Trophoblast cell (in vitro differentiated cells and primary cell): ENCODE results near the gene SLC17A1.

ENCODE experiments used
- DNase-seq, 2 donors: peaks; one replicate each; pipeline ENCODE4 v3.0.0-alpha.2; 2016
- H2AFZ ChIP-seq: 2 replicates; pipeline ENCODE4 v1.6.1; 2013; ENCODE audit warnings: low read length, moderate library complexity, mild to moderate bottlenecking; ENCODE audit not compliant: insufficient read depth, poor library complexity
- H2AK5ac ChIP-seq: 2 replicates; pipeline ENCODE4 v1.6.1; 2013; ENCODE audit warnings: mild to moderate bottlenecking, low read length
- H2BK120ac ChIP-seq: 2 replicates; pipeline ENCODE4 v1.6.1; 2013; ENCODE audit warnings: low read length, mild to moderate bottlenecking, moderate library complexity; ENCODE audit not compliant: insufficient read depth, poor library complexity
- H2BK12ac ChIP-seq: 2 replicates; pipeline ENCODE4 v1.6.1; 2013; ENCODE audit warnings: mild to moderate bottlenecking, low read length, moderate library complexity
- H2BK5ac ChIP-seq: 2 replicates; pipeline ENCODE4 v1.6.1; 2013; ENCODE audit warnings: low read length, low read depth, moderate library complexity, mild to moderate bottlenecking; ENCODE audit not compliant: poor library complexity
- H3K14ac ChIP-seq: 2 replicates; pipeline ENCODE4 v1.6.1; 2013; ENCODE audit warnings: mild to moderate bottlenecking, low read length
- H3K18ac ChIP-seq: 2 replicates; pipeline ENCODE4 v1.6.1; 2013; ENCODE audit warnings: mild to moderate bottlenecking, low read length
- H3K23ac ChIP-seq: 2 replicates; pipeline ENCODE4 v1.6.1; 2013; ENCODE audit warnings: low read length
- H3K27ac ChIP-seq: 2 replicates; pipeline ENCODE4 v1.5.1; 2013; ENCODE audit warnings: low read depth, mild to moderate bottlenecking, inconsistent platforms, low read length, moderate library complexity
- H3K27me3 ChIP-seq: 2 replicates; pipeline ENCODE4 v1.6.1; 2013; ENCODE audit warnings: inconsistent platforms, mild to moderate bottlenecking, low read length, moderate library complexity; ENCODE audit not compliant: insufficient read depth
- H3K36me3 ChIP-seq, 2 experiments: 1 replicate in 1 of 2; 2 replicates in 1 of 2; pipeline ENCODE4 v1.6.1; 2013; ENCODE audit warnings: low read length in 2 of 2, mild to moderate bottlenecking in 2 of 2, moderate library complexity in 1 of 2; ENCODE audit not compliant: insufficient read depth in 2 of 2, control insufficient read depth in 1 of 2
- H3K4ac ChIP-seq: 2 replicates; pipeline ENCODE4 v1.6.1; 2013; ENCODE audit warnings: low read depth, mild to moderate bottlenecking, low read length, moderate library complexity
- H3K4me1 ChIP-seq, 2 experiments: 1 replicate in 1 of 2; 2 replicates in 1 of 2; pipeline ENCODE4 v1.6.1; 2013; ENCODE audit warnings: low read length in 2 of 2, mild to moderate bottlenecking in 2 of 2, moderate library complexity in 1 of 2; ENCODE audit not compliant: insufficient read depth in 2 of 2, control insufficient read depth in 1 of 2
- H3K4me2 ChIP-seq: 2 replicates; pipeline ENCODE4 v1.6.1; 2013; ENCODE audit warnings: inconsistent platforms, mild to moderate bottlenecking, low read length, moderate library complexity
- H3K4me3 ChIP-seq: 2 replicates; pipeline ENCODE4 v1.5.1; 2013; ENCODE audit warnings: mild to moderate bottlenecking, low read depth, low read length, inconsistent platforms
- H3K79me1 ChIP-seq: one replicate; pipeline ENCODE4 v1.6.1; 2013; ENCODE audit warnings: low read length
- H3K79me2 ChIP-seq: 2 replicates; pipeline ENCODE4 v1.6.1; 2013; ENCODE audit warnings: low read length, mild to moderate bottlenecking; ENCODE audit not compliant: control insufficient read depth, insufficient read depth, poor library complexity
- H3K9ac ChIP-seq: 2 replicates; pipeline ENCODE4 v1.6.1; 2013; ENCODE audit warnings: mild to moderate bottlenecking, low read length
- H3K9me3 ChIP-seq: 2 replicates; pipeline ENCODE4 v1.6.1; 2013; ENCODE audit warnings: low read depth, mild to moderate bottlenecking, control low read depth, inconsistent platforms, low read length; ENCODE audit not compliant: insufficient read depth
- H4K12ac ChIP-seq: 2 replicates; pipeline ENCODE4 v1.6.1; 2013; ENCODE audit warnings: low read depth, mild to moderate bottlenecking, low read length, moderate library complexity
- H4K8ac ChIP-seq: 2 replicates; pipeline ENCODE4 v1.6.1; 2013; ENCODE audit warnings: low read depth, mild to moderate bottlenecking, low read length, moderate library complexity
- H4K91ac ChIP-seq: one replicate; pipeline ENCODE4 v1.6.1; 2013; ENCODE audit warnings: low read depth, mild to moderate bottlenecking, low read length, moderate library complexity
- WGBS: extraction: QIAGEN DNeasy Blood & Tissue Kit; methylation state at CpG from one replicate; pipeline ENCODE4 v1.1.7; 2013; ENCODE audit warnings: missing lambda C conversion rate; ENCODE audit not compliant: insufficient read length, insufficient coverage; ENCODE audit errors: extremely low coverage; 5-methylcytosine and 5-hydroxymethylcytosine counted together

The SLC17A1 gene

GRCh38 chr6:25816252-25816651 is 15.6 kb downstream of the SLC17A1 start:
- no peak overlapping the region for H4K91ac ChIP-seq
- no peak overlapping the region for H2BK120ac ChIP-seq
- no peak overlapping the region for H3K23ac ChIP-seq
- no peak overlapping the region for H2BK12ac ChIP-seq
- no peak for DNase-seq
- H3K4me3 ChIP-seq, result no peak overlapping the region
- no peaks in the 10 kb centered on the region for H3K9me3 ChIP-seq
- H3K79me2 ChIP-seq, result no peaks in the 10 kb centered on the region
- no peak overlapping the region for H4K12ac ChIP-seq
- no CpG with 5 or more reads among the region's 2 CpGs for WGBS
- H3K4ac ChIP-seq, result no peak overlapping the region
- no peak overlapping the region for H2AK5ac ChIP-seq
- H3K36me3 ChIP-seq, result no peaks in the 10 kb centered on the region
- H3K4me2 ChIP-seq, result no peak overlapping the region
- H2BK5ac ChIP-seq, result no peak overlapping the region
- no peaks in the 10 kb centered on the region for H3K79me1 ChIP-seq
- no peak overlapping the region for H4K8ac ChIP-seq
- no peaks in the 10 kb centered on the region for H3K4me1 ChIP-seq
- H3K27ac ChIP-seq, result no peak overlapping the region
- H2AFZ ChIP-seq, result no peak overlapping the region
- H3K18ac ChIP-seq, result no peak overlapping the region
- H3K27me3 ChIP-seq, result no peaks in the 10 kb centered on the region
- H3K9ac ChIP-seq, result no peak overlapping the region
- H3K14ac ChIP-seq, result no peak overlapping the region

- no peak overlapping the region for H4K91ac ChIP-seq
- no peak overlapping the region for H3K4ac ChIP-seq
- H2AFZ ChIP-seq, result no peak overlapping the region
These were observed 16.7 kb downstream of the SLC17A1 start for GRCh38 chr6:25815194-25815593.

GRCh38 chr6:25804804-25805203 is 27.0 kb downstream of the SLC17A1 start:
- no peak overlapping the region for H4K12ac ChIP-seq
- no peak overlapping the region for H2BK5ac ChIP-seq
- no CpG with 5 or more reads among the region's 2 CpGs for WGBS
- no peaks in the 10 kb centered on the region for H3K9me3 ChIP-seq
- no peak overlapping the region for H2AFZ ChIP-seq
- no peak for DNase-seq
- H3K4ac ChIP-seq, result no peak overlapping the region
- no peak overlapping the region for H4K8ac ChIP-seq
- no peak overlapping the region for H2BK120ac ChIP-seq
- no peak overlapping the region for H3K18ac ChIP-seq
- H2BK12ac ChIP-seq, result no peak overlapping the region
- no peak overlapping the region for H4K91ac ChIP-seq
- H3K4me2 ChIP-seq, result no peak overlapping the region
- H3K14ac ChIP-seq, result no peak overlapping the region
- H3K36me3 ChIP-seq, result no peaks in the 10 kb centered on the region
- no peaks in the 10 kb centered on the region for H3K4me1 ChIP-seq
- no peak overlapping the region for H3K9ac ChIP-seq
- H2AK5ac ChIP-seq, result no peak overlapping the region
- no peaks in the 10 kb centered on the region for H3K79me2 ChIP-seq
- H3K79me1 ChIP-seq, result no peaks in the 10 kb centered on the region
- no peak overlapping the region for H3K27ac ChIP-seq
- H3K4me3 ChIP-seq, result no peak overlapping the region
- no peak overlapping the region for H3K23ac ChIP-seq
- H3K27me3 ChIP-seq, result no peaks in the 10 kb centered on the region

More at GRCh38 chr6:25815194-25815593, 16.7 kb downstream of the SLC17A1 start:
- no peak overlapping the region for H3K23ac ChIP-seq
- no peak overlapping the region for H3K27ac ChIP-seq
- H3K27me3 ChIP-seq, result no peaks in the 10 kb centered on the region
- no CpG with 5 or more reads among the region's 3 CpGs for WGBS
- no peaks in the 10 kb centered on the region for H3K36me3 ChIP-seq
- H2BK120ac ChIP-seq, result no peak overlapping the region
- H2BK5ac ChIP-seq, result no peak overlapping the region
- H3K79me2 ChIP-seq, result no peaks in the 10 kb centered on the region
- no peak for DNase-seq
- H4K12ac ChIP-seq, result no peak overlapping the region
- H2AK5ac ChIP-seq, result no peak overlapping the region
- H3K4me2 ChIP-seq, result no peak overlapping the region
- no peaks in the 10 kb centered on the region for H3K9me3 ChIP-seq
- H3K4me1 ChIP-seq, result no peaks in the 10 kb centered on the region
- H3K14ac ChIP-seq, result no peak overlapping the region
- H4K8ac ChIP-seq, result no peak overlapping the region
- H3K4me3 ChIP-seq, result no peak overlapping the region
- H3K18ac ChIP-seq, result no peak overlapping the region
- H3K79me1 ChIP-seq, result no peaks in the 10 kb centered on the region
- H2BK12ac ChIP-seq, result no peak overlapping the region
- no peak overlapping the region for H3K9ac ChIP-seq

- H3K79me1 ChIP-seq, result no peaks in the 10 kb centered on the region
- H3K27me3 ChIP-seq, result no peaks in the 10 kb centered on the region
- no CpG with 5 or more reads among the region's 4 CpGs for WGBS
- H2BK12ac ChIP-seq, result no peak overlapping the region
- H2BK120ac ChIP-seq, result no peak overlapping the region
- no peaks in the 10 kb centered on the region for H3K9me3 ChIP-seq
- no peak overlapping the region for H4K12ac ChIP-seq
- no peaks in the 10 kb centered on the region for H3K36me3 ChIP-seq
- no peaks in the 10 kb centered on the region for H3K4me1 ChIP-seq
- no peak overlapping the region for H2AK5ac ChIP-seq
- no peak overlapping the region for H3K4me2 ChIP-seq
- no peak overlapping the region for H3K27ac ChIP-seq
- DNase-seq, result no peak
- H3K14ac ChIP-seq, result no peak overlapping the region
- no peak overlapping the region for H3K23ac ChIP-seq
- H3K18ac ChIP-seq, result no peak overlapping the region
- no peak overlapping the region for H4K91ac ChIP-seq
- H3K79me2 ChIP-seq, result no peaks in the 10 kb centered on the region
- H2BK5ac ChIP-seq, result no peak overlapping the region
- H4K8ac ChIP-seq, result no peak overlapping the region
- H3K4me3 ChIP-seq, result no peak overlapping the region
- H2AFZ ChIP-seq, result no peak overlapping the region
- H3K4ac ChIP-seq, result no peak overlapping the region
- no peak overlapping the region for H3K9ac ChIP-seq
These were observed 30.4 kb downstream of the SLC17A1 start for GRCh38 chr6:25801436-25801835.
